ENCODE results near the gene FGF12.

- no peak for TF ChIP-seq POLR2A (IDR thresholded peaks at IDR 0.05)
- TF ChIP-seq, protein P1, sequence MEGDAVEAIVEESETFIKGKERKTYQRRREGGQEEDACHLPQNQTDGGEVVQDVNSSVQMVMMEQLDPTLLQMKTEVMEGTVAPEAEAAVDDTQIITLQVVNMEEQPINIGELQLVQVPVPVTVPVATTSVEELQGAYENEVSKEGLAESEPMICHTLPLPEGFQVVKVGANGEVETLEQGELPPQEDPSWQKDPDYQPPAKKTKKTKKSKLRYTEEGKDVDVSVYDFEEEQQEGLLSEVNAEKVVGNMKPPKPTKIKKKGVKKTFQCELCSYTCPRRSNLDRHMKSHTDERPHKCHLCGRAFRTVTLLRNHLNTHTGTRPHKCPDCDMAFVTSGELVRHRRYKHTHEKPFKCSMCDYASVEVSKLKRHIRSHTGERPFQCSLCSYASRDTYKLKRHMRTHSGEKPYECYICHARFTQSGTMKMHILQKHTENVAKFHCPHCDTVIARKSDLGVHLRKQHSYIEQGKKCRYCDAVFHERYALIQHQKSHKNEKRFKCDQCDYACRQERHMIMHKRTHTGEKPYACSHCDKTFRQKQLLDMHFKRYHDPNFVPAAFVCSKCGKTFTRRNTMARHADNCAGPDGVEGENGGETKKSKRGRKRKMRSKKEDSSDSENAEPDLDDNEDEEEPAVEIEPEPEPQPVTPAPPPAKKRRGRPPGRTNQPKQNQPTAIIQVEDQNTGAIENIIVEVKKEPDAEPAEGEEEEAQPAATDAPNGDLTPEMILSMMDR (IDR thresholded peaks at IDR 0.05): no peak
Measured at GRCh38 chr3:192372616-192373015, 354.7 kb downstream of the FGF12 start.

All from tibial nerve (tissue), 3 donors.